ENCODE results near the gene KLRK1.
"Not testable (repeated sequence)": the region's sequence is repeated elsewhere in the genome, so short reads cannot be mapped to it uniquely, and the experiment has no call there.

The KLRK1 gene

GRCh38 chr12:10387498-10387897 lies 2.3 kb downstream of the KLRK1 start:
- H3K4me3 ChIP-seq (ENCODE audit: low read depth in 1 of 2, low read length in 2 of 2); H3K36me3 ChIP-seq (ENCODE audit: control insufficient read depth in 1 of 2, insufficient read depth in 2 of 2, low read length in 2 of 2); H3K27ac ChIP-seq (ENCODE audit: low read length): not testable (repeated sequence)

DNA sequence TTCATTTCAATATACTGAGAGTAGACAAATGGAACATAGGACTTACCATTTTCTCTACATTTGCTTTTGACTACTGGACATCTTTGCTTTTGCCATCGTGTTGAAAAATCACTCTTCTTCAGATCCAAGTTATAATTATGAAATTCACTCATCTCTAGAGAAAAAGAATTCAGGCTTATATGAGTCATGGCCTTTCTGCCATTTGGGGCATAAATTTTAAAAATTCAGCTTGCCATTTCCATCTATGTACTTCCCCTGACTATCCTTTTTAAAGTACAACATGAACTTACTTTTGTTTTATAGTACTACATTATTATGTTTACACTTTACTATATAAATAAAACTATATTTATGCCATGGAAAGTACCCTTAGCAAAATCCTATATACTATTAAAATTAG lies 3.0 kb downstream of the KLRK1 start:
- Histone ChIP-seq H3K9me3 (ENCODE audit: control insufficient read depth in 1 of 2, low read length in 2 of 2) (no peaks in the 10 kb centered on the region), H3K4me3 (ENCODE audit: low read depth in 1 of 2, low read length in 2 of 2) (no peak overlapping the region), H3K4me1 (ENCODE audit: control insufficient read depth in 1 of 2, insufficient read depth in 2 of 2, low read length in 2 of 2) (peaks cover 0 to under 1% of the 10 kb centered on the region in 2 donors), H3K27me3 (ENCODE audit: low read depth, low read length) (no peaks in the 10 kb centered on the region), H3K36me3 (ENCODE audit: control insufficient read depth in 1 of 2, insufficient read depth in 2 of 2, low read length in 2 of 2) (no peaks in the 10 kb centered on the region), H3K27ac (ENCODE audit: low read length) (no peak overlapping the region)

More at GRCh38 chr12:10387498-10387897, 2.3 kb downstream of the KLRK1 start:
- not testable (repeated sequence) for H3K4me1 ChIP-seq (ENCODE audit: control insufficient read depth in 1 of 2, insufficient read depth in 2 of 2, low read length in 2 of 2); H3K27me3 ChIP-seq (ENCODE audit: low read depth, low read length); H3K9me3 ChIP-seq (ENCODE audit: control insufficient read depth in 1 of 2, low read length in 2 of 2)

GRCh38 chr12:10385166-10385613 lies 4.7 kb downstream of the KLRK1 start:
- no peak overlapping the region for H3K4me3 ChIP-seq (ENCODE audit: low read depth in 1 of 2, low read length in 2 of 2)
- no peak overlapping the region for H3K27ac ChIP-seq (ENCODE audit: low read length)
- H3K27me3 ChIP-seq (ENCODE audit: low read depth, low read length) = no peaks in the 10 kb centered on the region

DNA sequence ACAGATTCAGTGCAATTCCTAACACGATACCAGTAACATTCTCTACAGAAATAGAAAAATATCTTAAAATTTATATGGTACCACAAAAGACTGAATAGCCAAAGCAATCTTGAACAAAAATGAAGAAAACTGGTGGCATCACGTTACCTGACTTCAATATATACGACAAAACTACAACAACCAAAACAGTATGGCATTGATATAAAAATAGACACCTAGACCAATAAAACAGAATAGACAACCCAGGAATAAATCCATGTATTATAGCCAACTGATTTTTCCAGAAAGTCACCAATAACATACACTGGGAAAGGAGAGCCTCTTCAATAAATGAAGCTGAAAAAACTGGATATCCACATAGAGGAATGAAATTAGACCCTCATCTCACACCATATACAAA lies 5.7 kb downstream of the KLRK1 start:
- Histone ChIP-seq H3K4me1 (ENCODE audit: control insufficient read depth in 1 of 2, insufficient read depth in 2 of 2, low read length in 2 of 2) (no peaks in the 10 kb centered on the region), H3K27ac (ENCODE audit: low read length) (no peak overlapping the region), H3K36me3 (ENCODE audit: control insufficient read depth in 1 of 2, insufficient read depth in 2 of 2, low read length in 2 of 2) (peaks cover 0 to 6% of the 10 kb centered on the region in 2 donors), H3K4me3 (ENCODE audit: low read depth in 1 of 2, low read length in 2 of 2) (no peak overlapping the region), H3K9me3 (ENCODE audit: control insufficient read depth in 1 of 2, low read length in 2 of 2) (no peaks in the 10 kb centered on the region), H3K27me3 (ENCODE audit: low read depth, low read length) (no peaks in the 10 kb centered on the region)

More at GRCh38 chr12:10385166-10385613, 4.7 kb downstream of the KLRK1 start:
- Histone ChIP-seq H3K36me3 (ENCODE audit: control insufficient read depth in 1 of 2, insufficient read depth in 2 of 2, low read length in 2 of 2) (peaks cover 0 to 6% of the 10 kb centered on the region in 2 donors), H3K4me1 (ENCODE audit: control insufficient read depth in 1 of 2, insufficient read depth in 2 of 2, low read length in 2 of 2) (no peaks in the 10 kb centered on the region), H3K9me3 (ENCODE audit: control insufficient read depth in 1 of 2, low read length in 2 of 2) (no peaks in the 10 kb centered on the region)

DNA sequence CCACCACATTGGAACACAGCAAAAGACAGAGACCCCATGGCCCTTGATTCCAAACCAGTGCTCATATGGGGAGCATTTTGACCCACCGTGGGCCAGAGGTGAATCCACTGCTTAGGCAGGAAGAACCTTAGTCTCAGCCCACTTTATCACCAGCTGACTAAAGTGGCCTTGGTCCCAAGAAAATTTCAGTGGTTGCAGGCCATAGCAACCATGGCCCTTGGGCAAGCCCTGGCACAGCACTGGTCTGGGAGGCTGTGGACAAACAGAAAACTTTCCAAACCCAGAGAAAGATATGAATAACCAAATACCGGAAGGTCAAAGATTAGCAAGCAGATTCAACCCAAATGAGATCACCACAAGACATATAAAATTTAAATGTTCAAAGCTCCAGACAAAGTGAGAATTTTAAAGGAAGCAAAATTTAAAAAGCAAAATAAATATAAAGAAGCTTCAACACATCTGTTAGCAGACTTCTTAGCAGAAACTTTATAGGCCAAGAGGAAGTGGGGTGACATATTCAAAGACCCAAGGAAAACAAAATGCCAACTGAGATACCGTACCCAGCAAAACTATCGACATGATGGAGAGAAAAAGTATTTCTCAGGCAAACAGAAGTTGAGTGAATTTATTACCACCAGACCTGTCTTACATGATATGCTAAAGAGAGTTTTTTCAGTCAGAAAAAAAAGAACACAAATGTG lies 7.8 kb downstream of the KLRK1 start:
- Histone ChIP-seq H3K27me3 (ENCODE audit: low read depth, low read length) (no peaks in the 10 kb centered on the region), H3K9me3 (ENCODE audit: control insufficient read depth in 1 of 2, low read length in 2 of 2) (no peaks in the 10 kb centered on the region), H3K4me3 (ENCODE audit: low read depth in 1 of 2, low read length in 2 of 2) (no peak overlapping the region), H3K36me3 (ENCODE audit: control insufficient read depth in 1 of 2, insufficient read depth in 2 of 2, low read length in 2 of 2) (peaks cover 0 to 6% of the 10 kb centered on the region in 2 donors), H3K4me1 (ENCODE audit: control insufficient read depth in 1 of 2, insufficient read depth in 2 of 2, low read length in 2 of 2) (no peaks in the 10 kb centered on the region), H3K27ac (ENCODE audit: low read length) (no peak overlapping the region)

- not testable (repeated sequence) for H3K9me3 ChIP-seq (ENCODE audit: control insufficient read depth in 1 of 2, low read length in 2 of 2); H3K27ac ChIP-seq (ENCODE audit: low read length); H3K4me3 ChIP-seq (ENCODE audit: low read depth in 1 of 2, low read length in 2 of 2); H3K4me1 ChIP-seq (ENCODE audit: control insufficient read depth in 1 of 2, insufficient read depth in 2 of 2, low read length in 2 of 2); H3K36me3 ChIP-seq (ENCODE audit: control insufficient read depth in 1 of 2, insufficient read depth in 2 of 2, low read length in 2 of 2); H3K27me3 ChIP-seq (ENCODE audit: low read depth, low read length)
Measured at GRCh38 chr12:10378737-10379136, 11.1 kb downstream of the KLRK1 start.

DNA sequence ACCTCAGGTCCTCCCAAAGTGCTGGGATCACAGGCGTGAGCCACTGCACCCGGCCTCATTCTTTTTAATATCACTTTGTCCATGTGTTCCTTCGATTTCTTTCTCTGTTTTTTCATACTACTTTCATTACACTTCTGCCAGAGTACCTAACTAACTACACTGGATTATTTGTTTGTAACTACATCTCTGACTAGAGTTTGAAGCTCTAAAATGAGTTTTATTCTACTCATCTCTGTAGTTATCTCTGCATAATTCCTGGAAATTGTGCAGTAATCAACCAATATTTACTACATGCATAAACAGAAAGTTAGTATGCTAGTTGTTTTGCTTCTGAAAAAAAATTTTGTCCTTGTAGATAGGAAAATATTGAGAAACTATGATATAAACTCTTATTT lies 15.2 kb downstream of the KLRK1 start:
- Histone ChIP-seq H3K36me3 (ENCODE audit: control insufficient read depth in 1 of 2, insufficient read depth in 2 of 2, low read length in 2 of 2) (no peaks in the 10 kb centered on the region), H3K9me3 (ENCODE audit: control insufficient read depth in 1 of 2, low read length in 2 of 2) (no peaks in the 10 kb centered on the region), H3K4me1 (ENCODE audit: control insufficient read depth in 1 of 2, insufficient read depth in 2 of 2, low read length in 2 of 2) (no peaks in the 10 kb centered on the region), H3K27me3 (ENCODE audit: low read depth, low read length) (no peaks in the 10 kb centered on the region), H3K4me3 (ENCODE audit: low read depth in 1 of 2, low read length in 2 of 2) (no peak overlapping the region), H3K27ac (ENCODE audit: low read length) (no peak overlapping the region)

DNA sequence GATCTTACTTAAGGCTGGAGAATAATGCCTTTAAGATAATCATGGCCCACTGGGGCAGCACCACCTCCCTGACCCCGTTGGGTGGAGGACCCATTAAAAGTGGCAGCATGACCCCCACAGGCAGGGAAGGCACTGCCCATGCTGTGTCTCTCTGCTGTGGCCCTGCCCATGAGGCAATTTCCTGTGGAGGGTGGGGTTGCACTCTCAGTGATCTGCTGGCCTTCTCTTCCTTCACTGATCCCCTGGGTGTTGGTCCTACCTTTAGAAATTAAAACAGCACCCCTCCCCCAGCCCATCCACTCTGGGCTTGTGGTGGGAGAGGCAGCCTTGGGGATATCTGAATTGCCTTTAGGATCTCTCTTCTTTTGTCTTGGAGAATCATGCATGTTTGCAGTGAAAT lies 17.3 kb downstream of the KLRK1 start:
- Histone ChIP-seq H3K4me1 (ENCODE audit: control insufficient read depth in 1 of 2, insufficient read depth in 2 of 2, low read length in 2 of 2) (no peaks in the 10 kb centered on the region), H3K27ac (ENCODE audit: low read length) (no peak overlapping the region), H3K4me3 (ENCODE audit: low read depth in 1 of 2, low read length in 2 of 2) (no peak overlapping the region)

GRCh38 chr12:10371893-10372535 lies 17.8 kb downstream of the KLRK1 start:
- H3K27me3 ChIP-seq (ENCODE audit: low read depth, low read length); H3K4me1 ChIP-seq (ENCODE audit: control insufficient read depth in 1 of 2, insufficient read depth in 2 of 2, low read length in 2 of 2); H3K27ac ChIP-seq (ENCODE audit: low read length); H3K4me3 ChIP-seq (ENCODE audit: low read depth in 1 of 2, low read length in 2 of 2); H3K9me3 ChIP-seq (ENCODE audit: control insufficient read depth in 1 of 2, low read length in 2 of 2); H3K36me3 ChIP-seq (ENCODE audit: control insufficient read depth in 1 of 2, insufficient read depth in 2 of 2, low read length in 2 of 2): not testable (repeated sequence)

More for the DNA sequence above, 17.3 kb downstream of the KLRK1 start:
- Histone ChIP-seq H3K9me3 (ENCODE audit: control insufficient read depth in 1 of 2, low read length in 2 of 2) (no peaks in the 10 kb centered on the region), H3K36me3 (ENCODE audit: control insufficient read depth in 1 of 2, insufficient read depth in 2 of 2, low read length in 2 of 2) (no peaks in the 10 kb centered on the region), H3K27me3 (ENCODE audit: low read depth, low read length) (no peaks in the 10 kb centered on the region)

- Histone ChIP-seq H3K27ac (ENCODE audit: low read length) (no peak overlapping the region), H3K4me1 (ENCODE audit: control insufficient read depth in 1 of 2, insufficient read depth in 2 of 2, low read length in 2 of 2) (peaks cover 11 to 17% of the 10 kb centered on the region in 2 donors), H3K4me3 (ENCODE audit: low read depth in 1 of 2, low read length in 2 of 2) (no peak overlapping the region), H3K9me3 (ENCODE audit: control insufficient read depth in 1 of 2, low read length in 2 of 2) (no peaks in the 10 kb centered on the region), H3K27me3 (ENCODE audit: low read depth, low read length) (no peaks in the 10 kb centered on the region), H3K36me3 (ENCODE audit: control insufficient read depth in 1 of 2, insufficient read depth in 2 of 2, low read length in 2 of 2) (no peaks in the 10 kb centered on the region)
Measured at GRCh38 chr12:10369557-10370415, 20.1 kb downstream of the KLRK1 start.

Data from muscle layer of duodenum (tissue), 2 donors.